ENCODE results near the gene ITGA1.

DNA sequence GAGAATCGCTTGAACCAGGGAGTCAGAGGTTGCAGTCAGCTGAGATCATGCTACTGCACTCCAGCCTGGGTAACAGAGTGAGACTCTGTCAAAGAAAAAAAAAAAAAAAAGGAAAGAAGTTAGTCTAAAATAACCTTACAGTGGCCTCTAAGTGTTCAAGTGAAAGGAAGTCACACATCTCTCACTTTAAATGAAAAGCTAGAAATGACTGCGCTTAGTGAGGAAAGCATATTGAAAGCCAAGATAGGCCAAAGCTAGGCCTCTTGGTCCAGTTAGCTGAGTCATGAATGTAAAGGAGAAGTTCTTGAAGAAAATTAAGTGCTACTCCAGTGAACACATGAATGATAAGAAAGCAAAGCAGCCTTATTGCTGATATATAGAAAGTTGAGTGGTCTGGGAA, 38.1 kb downstream of the ITGA1 start:
- TF ChIP-seq CSDC2 (CRISPR knock-in tag; IDR thresholded peaks at IDR 0.05) (no peak), ZNF70 (CRISPR knock-in tag; IDR thresholded peaks at IDR 0.05) (no peak)
- TF ChIP-seq, protein P1, sequence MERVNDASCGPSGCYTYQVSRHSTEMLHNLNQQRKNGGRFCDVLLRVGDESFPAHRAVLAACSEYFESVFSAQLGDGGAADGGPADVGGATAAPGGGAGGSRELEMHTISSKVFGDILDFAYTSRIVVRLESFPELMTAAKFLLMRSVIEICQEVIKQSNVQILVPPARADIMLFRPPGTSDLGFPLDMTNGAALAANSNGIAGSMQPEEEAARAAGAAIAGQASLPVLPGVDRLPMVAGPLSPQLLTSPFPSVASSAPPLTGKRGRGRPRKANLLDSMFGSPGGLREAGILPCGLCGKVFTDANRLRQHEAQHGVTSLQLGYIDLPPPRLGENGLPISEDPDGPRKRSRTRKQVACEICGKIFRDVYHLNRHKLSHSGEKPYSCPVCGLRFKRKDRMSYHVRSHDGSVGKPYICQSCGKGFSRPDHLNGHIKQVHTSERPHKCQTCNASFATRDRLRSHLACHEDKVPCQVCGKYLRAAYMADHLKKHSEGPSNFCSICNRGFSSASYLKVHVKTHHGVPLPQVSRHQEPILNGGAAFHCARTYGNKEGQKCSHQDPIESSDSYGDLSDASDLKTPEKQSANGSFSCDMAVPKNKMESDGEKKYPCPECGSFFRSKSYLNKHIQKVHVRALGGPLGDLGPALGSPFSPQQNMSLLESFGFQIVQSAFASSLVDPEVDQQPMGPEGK (CRISPR knock-in tag; IDR thresholded peaks at IDR 0.05; ENCODE audit: borderline replicate concordance): no peak

Data from SK-N-SH treated with all-trans-retinoic acid at 6 μM for 48 hours (cell line).